ENCODE data around the gene CSF2.

DNA sequence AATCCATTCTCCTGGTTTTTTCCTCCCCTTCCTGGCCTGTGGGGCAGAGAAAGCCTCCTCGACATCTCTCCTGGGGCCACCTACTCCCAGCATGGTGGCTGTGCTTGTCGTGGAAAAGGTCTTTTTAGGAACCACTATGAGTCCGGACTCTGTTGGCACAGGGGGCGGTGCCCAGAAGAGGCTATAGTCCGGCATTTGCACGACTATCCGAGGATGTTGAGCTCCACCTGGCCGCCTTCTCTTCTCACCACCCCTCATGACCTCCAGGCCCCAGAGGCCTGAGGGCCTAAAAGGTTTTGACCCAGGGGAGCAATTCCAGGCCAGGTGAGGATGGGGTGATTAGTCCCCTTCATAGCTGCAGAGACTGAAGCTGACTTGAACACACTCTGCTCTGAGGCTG, 14.1 kb downstream of the CSF2 start:
- TF ChIP-seq GFI1 (CRISPR knock-in tag; IDR thresholded peaks at IDR 0.05; ENCODE audit: borderline replicate concordance) = no peak
- TF ChIP-seq FOXP1 (IDR thresholded peaks at IDR 0.05) = no peak
- no peak for TF ChIP-seq FOXP1 (CRISPR knock-in tag; IDR thresholded peaks at IDR 0.05)
- TF ChIP-seq ARNT (IDR thresholded peaks at IDR 0.05) = no peak
- no peak for TF ChIP-seq TBP (CRISPR knock-in tag; IDR thresholded peaks at IDR 0.05)
- TF ChIP-seq KDM1A (CRISPR knock-in tag; IDR thresholded peaks at IDR 0.05) = no peak
- TF ChIP-seq CBX5 (CRISPR knock-in tag; IDR thresholded peaks at IDR 0.05; ENCODE audit: borderline replicate concordance) = no peak
- no peak for TF ChIP-seq SIN3A (IDR thresholded peaks at IDR 0.05; ENCODE audit: borderline replicate concordance, low read depth, low read length)
